ENCODE results near the gene ETV6.

GRCh38 chr12:11877869-11878780 lies 228.7 kb downstream of the ETV6 start:
- TF ChIP-seq CHD2 (IDR thresholded peaks at IDR 0.05; ENCODE audit: low read depth, low read length) (no peak), GTF2F1 (IDR thresholded peaks at IDR 0.05; ENCODE audit: low read depth, low read length) (no peak), POLR2A (conservative IDR thresholded peaks at IDR 0.05) (no peak), TGIF2 (CRISPR knock-in tag; IDR thresholded peaks at IDR 0.05) (no peak), CAMTA2 (CRISPR knock-in tag; conservative IDR thresholded peaks at IDR 0.05) (no peak), NR2C2 (CRISPR knock-in tag; IDR thresholded peaks at IDR 0.05) (no peak), NR2C2 (tag; IDR thresholded peaks at IDR 0.05) (no peak), AFF4 (CRISPR knock-in tag; IDR thresholded peaks at IDR 0.05) (no peak), KLF6 (CRISPR knock-in tag; IDR thresholded peaks at IDR 0.05; ENCODE audit: borderline replicate concordance) (no peak), ZNF512 (tag; IDR thresholded peaks at IDR 0.05) (no peak)
- TF ChIP-seq, protein P1, sequence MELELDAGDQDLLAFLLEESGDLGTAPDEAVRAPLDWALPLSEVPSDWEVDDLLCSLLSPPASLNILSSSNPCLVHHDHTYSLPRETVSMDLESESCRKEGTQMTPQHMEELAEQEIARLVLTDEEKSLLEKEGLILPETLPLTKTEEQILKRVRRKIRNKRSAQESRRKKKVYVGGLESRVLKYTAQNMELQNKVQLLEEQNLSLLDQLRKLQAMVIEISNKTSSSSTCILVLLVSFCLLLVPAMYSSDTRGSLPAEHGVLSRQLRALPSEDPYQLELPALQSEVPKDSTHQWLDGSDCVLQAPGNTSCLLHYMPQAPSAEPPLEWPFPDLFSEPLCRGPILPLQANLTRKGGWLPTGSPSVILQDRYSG (tag; conservative IDR thresholded peaks at IDR 0.05; ENCODE audit: low read depth) = no peak
- TF ChIP-seq, protein P2, sequence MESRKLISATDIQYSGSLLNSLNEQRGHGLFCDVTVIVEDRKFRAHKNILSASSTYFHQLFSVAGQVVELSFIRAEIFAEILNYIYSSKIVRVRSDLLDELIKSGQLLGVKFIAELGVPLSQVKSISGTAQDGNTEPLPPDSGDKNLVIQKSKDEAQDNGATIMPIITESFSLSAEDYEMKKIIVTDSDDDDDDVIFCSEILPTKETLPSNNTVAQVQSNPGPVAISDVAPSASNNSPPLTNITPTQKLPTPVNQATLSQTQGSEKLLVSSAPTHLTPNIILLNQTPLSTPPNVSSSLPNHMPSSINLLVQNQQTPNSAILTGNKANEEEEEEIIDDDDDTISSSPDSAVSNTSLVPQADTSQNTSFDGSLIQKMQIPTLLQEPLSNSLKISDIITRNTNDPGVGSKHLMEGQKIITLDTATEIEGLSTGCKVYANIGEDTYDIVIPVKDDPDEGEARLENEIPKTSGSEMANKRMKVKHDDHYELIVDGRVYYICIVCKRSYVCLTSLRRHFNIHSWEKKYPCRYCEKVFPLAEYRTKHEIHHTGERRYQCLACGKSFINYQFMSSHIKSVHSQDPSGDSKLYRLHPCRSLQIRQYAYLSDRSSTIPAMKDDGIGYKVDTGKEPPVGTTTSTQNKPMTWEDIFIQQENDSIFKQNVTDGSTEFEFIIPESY (CRISPR knock-in tag; IDR thresholded peaks at IDR 0.05) = no peak
